Measurements from ENCODE around the gene HCFC1R1. TPM values are rescaled to one million over a fixed set of nuclear protein-coding genes. Genes with fewer than 3 reads are reported as not detected.

The HCFC1R1 gene
- total RNA-seq, 1 donor from 2014 or later, result 1.6 TPM

DNA sequence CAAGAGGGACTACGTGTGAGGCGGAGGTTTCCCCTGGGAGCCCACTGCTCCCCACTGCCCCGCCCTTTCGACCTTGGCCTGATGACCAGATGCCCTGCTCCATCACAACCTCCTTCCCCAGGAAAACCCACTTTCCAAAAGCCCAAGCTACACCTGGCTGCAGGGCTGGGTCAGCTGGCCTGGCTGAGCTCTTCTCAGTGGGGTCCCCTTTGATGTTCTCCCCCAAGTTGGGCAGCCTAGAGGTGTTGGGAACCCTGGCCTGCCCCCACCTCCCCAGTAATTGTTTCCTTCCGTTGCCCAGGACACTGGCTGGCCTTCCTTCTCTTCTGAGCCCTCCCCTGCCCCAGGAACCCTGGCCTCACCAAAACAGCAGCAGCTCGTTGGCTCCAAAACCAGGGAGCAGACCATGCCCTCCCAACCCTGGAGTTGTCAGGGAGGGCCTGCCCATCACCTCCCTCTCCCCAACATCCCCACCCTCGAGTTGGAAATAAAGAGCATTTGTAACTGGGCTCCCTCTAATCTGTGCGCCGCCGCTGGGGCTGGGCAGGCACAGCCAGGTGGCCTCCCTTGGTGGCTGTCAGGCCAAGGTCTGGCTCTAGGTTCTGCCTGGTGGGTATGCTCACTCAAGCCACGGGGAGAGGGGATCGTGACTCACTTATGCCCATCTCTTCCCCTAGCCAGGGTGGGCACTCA, 9.6 kb downstream of the HCFC1R1 start:
- Mint-ChIP-seq H3K4me1 (peaks cover 35% of the 10 kb centered on the region), H3K36me3 (peaks cover 2% of the 10 kb centered on the region), H3K9me3 (no peaks in the 10 kb centered on the region), H3K4me3 (no peak overlapping the region), H3K27ac (no peak overlapping the region), H3K27me3 (ENCODE audit: insufficient read depth, low read depth) (peaks cover 27% of the 10 kb centered on the region)
- TF ChIP-seq EZH2 (IDR thresholded peaks at IDR 0.05) (no peak), EZH2phosphoT487 (IDR thresholded peaks at IDR 0.05) (no peak)
- TF ChIP-seq, protein P1, sequence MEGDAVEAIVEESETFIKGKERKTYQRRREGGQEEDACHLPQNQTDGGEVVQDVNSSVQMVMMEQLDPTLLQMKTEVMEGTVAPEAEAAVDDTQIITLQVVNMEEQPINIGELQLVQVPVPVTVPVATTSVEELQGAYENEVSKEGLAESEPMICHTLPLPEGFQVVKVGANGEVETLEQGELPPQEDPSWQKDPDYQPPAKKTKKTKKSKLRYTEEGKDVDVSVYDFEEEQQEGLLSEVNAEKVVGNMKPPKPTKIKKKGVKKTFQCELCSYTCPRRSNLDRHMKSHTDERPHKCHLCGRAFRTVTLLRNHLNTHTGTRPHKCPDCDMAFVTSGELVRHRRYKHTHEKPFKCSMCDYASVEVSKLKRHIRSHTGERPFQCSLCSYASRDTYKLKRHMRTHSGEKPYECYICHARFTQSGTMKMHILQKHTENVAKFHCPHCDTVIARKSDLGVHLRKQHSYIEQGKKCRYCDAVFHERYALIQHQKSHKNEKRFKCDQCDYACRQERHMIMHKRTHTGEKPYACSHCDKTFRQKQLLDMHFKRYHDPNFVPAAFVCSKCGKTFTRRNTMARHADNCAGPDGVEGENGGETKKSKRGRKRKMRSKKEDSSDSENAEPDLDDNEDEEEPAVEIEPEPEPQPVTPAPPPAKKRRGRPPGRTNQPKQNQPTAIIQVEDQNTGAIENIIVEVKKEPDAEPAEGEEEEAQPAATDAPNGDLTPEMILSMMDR (IDR thresholded peaks at IDR 0.05), result no peak
- H3K27ac ChIP-seq, result no peak overlapping the region
- H3K27me3 ChIP-seq, result peaks cover 52% of the 10 kb centered on the region
- H3K36me3 ChIP-seq, result no peaks in the 10 kb centered on the region
- DNase-seq (ENCODE audit: low spot score), result no peak
- peaks cover 44% of the 10 kb centered on the region for H3F3A ChIP-seq (ENCODE audit: low read depth)
- no peak overlapping the region for H2AFZ ChIP-seq (replicated peaks)
- peaks cover 22% of the 10 kb centered on the region for H3K79me2 ChIP-seq (ENCODE audit: low read depth)
- no peak overlapping the region for H3K9ac ChIP-seq
- H4K20me1 ChIP-seq (ENCODE audit: low read depth), result peaks cover 41% of the 10 kb centered on the region
- H3K4me1 ChIP-seq, result peaks cover 24% of the 10 kb centered on the region
- H3K4me2 ChIP-seq, result no peak overlapping the region
- no peaks in the 10 kb centered on the region for H3K9me3 ChIP-seq (ENCODE audit: low read depth)
- no peak overlapping the region for H3K4me3 ChIP-seq

DNA sequence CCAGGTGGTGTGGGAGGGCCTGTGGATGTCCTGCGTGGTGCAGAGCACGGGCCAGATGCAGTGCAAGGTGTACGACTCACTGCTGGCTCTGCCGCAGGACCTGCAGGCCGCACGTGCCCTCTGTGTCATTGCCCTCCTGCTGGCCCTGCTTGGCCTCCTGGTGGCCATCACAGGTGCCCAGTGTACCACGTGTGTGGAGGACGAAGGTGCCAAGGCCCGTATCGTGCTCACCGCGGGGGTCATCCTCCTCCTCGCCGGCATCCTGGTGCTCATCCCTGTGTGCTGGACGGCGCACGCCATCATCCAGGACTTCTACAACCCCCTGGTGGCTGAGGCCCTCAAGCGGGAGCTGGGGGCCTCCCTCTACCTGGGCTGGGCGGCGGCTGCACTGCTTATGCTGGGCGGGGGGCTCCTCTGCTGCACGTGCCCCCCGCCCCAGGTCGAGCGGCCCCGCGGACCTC, 10.2 kb downstream of the HCFC1R1 start:
- no peak for DNase-seq (ENCODE audit: low spot score)
- H3K27ac Mint-ChIP-seq, result no peak overlapping the region
- TF ChIP-seq, protein P1 (IDR thresholded peaks at IDR 0.05), result no peak
- no peak for TF ChIP-seq EZH2 (IDR thresholded peaks at IDR 0.05)
- no peak for TF ChIP-seq EZH2phosphoT487 (IDR thresholded peaks at IDR 0.05)

DNA sequence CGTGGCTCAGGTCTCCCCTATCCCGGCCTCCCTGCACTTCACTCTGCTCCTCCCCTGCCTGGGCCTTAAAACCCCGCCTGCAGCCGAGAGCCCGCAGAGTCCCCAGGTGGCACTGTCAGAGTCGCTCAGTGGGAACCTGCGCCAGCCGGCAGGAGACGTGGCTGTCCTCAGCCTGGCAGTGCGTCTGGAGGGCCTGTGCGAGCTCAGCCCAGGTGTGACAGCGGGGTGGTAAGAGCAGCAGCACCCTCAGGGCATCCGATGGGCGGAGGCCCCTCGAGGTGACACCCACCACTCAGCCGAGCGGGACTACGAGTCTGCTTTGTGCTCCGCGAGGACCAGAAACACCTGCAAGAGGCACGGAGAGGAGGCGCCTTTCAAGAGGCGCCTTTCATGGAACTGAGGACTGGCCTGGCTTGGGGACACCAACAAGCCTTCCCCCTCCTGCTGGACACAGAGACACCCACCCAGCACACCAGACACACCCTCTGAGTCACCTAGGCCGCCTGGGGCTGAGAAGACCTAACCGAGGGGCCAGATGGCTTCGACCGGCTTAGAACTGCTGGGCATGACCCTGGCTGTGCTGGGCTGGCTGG, 10.8 kb downstream of the HCFC1R1 start, which contains the start of gene CLDN9:
TSS of gene CLDN9 (plus strand) at position 96 of the 593 bp plus-strand sequence. CDS start at position 536, 440 bp downstream.
- Mint-ChIP-seq H3K4me3 (peak within 1 kb of the TSS; percentile 75), H3K36me3 (peaks cover 2% of the 10 kb centered on the region), H3K9me3 (no peaks in the 10 kb centered on the region), H3K27ac (no peak within 1 kb of the TSS), H3K27me3 (ENCODE audit: insufficient read depth, low read depth) (peaks cover 26% of the 10 kb centered on the region), H3K4me1 (peaks cover 37% of the 10 kb centered on the region)
- Histone ChIP-seq H3K9ac (no peak within 1 kb of the TSS), H4K20me1 (ENCODE audit: low read depth) (peaks cover 41% of the 10 kb centered on the region), H3K9me3 (ENCODE audit: low read depth) (no peaks in the 10 kb centered on the region), H3K36me3 (no peaks in the 10 kb centered on the region), H3K79me2 (ENCODE audit: low read depth) (peaks cover 21% of the 10 kb centered on the region), H3K4me3 (peak within 1 kb of the TSS; percentile 26), H3K27me3 (peaks cover 64% of the 10 kb centered on the region), H3K4me1 (peaks cover 34% of the 10 kb centered on the region), H2AFZ (replicated peaks) (no peak within 1 kb of the TSS), H3K27ac (no peak within 1 kb of the TSS), H3F3A (ENCODE audit: low read depth) (peaks cover 46% of the 10 kb centered on the region), H3K4me2 (peak within 1 kb of the TSS; percentile 74)
- TF ChIP-seq, protein P1 (IDR thresholded peaks at IDR 0.05), result no peak
- peak; percentile 64 for TF ChIP-seq EZH2 (IDR thresholded peaks at IDR 0.05)
- DNase-seq (ENCODE audit: low spot score), result peak; percentile 58

More for the DNA sequence above, 10.2 kb downstream of the HCFC1R1 start:
- peaks cover 2% of the 10 kb centered on the region for H3K36me3 Mint-ChIP-seq
- H3K27me3 Mint-ChIP-seq (ENCODE audit: insufficient read depth, low read depth), result peaks cover 23% of the 10 kb centered on the region
- no peaks in the 10 kb centered on the region for H3K9me3 ChIP-seq (ENCODE audit: low read depth)
- H3K4me3 Mint-ChIP-seq, result no peak overlapping the region
- peaks cover 22% of the 10 kb centered on the region for H3K79me2 ChIP-seq (ENCODE audit: low read depth)
- no peak overlapping the region for H3K27ac ChIP-seq
- peaks cover 44% of the 10 kb centered on the region for H3F3A ChIP-seq (ENCODE audit: low read depth)
- peaks cover 41% of the 10 kb centered on the region for H4K20me1 ChIP-seq (ENCODE audit: low read depth)
- no peaks in the 10 kb centered on the region for H3K9me3 Mint-ChIP-seq
- no peak overlapping the region for H2AFZ ChIP-seq (replicated peaks)
- no peak overlapping the region for H3K4me2 ChIP-seq
- peaks cover 28% of the 10 kb centered on the region for H3K4me1 ChIP-seq
- H3K9ac ChIP-seq, result no peak overlapping the region
- H3K36me3 ChIP-seq, result no peaks in the 10 kb centered on the region
- H3K4me1 Mint-ChIP-seq, result peaks cover 36% of the 10 kb centered on the region
- H3K4me3 ChIP-seq, result no peak overlapping the region
- peaks cover 58% of the 10 kb centered on the region for H3K27me3 ChIP-seq
